ENCODE data around the gene FBXL14. TPM values are rescaled to one million over a fixed set of nuclear protein-coding genes. Genes with fewer than 3 reads are reported as not detected.

FBXL14 gene
- total RNA-seq, 2 donors from 2014 or later: 10.0 to 20.4 TPM

- peaks cover 45% of the 10 kb centered on the region for H3K27me3 Mint-ChIP-seq (ENCODE audit: insufficient read depth)
- WGBS, 2 experiments (ENCODE audit: insufficient coverage in 1 of 2, insufficient read length in 1 of 2): 98 to 100% methylated on average over 4 to 5 of the region's 5 CpGs
These were observed 29.2 kb downstream of the FBXL14 start for GRCh38 chr12:1565172-1565571.

DNA sequence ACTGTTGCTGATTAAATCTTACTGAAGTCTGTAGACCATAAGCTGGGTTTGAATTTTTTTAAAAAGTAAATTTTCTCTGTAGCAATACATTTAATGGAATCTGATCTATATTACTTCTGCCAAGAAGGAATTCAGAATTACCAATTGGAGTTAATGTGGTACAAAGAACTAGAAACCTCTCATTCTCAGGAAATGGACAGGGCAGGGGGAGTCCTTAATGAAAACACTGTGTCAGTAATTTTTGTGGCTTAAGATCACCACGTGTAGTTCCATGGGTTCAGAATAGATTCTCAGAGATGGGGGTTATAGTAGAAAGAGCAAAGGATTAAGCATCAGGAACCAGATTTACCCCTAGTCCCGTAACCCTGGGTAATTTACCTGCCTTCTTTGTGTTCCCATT lies 30.3 kb downstream of the FBXL14 start:
- H3K4me3 Mint-ChIP-seq: no peak overlapping the region
- Histone ChIP-seq H3K27me3 (ENCODE audit: control insufficient read depth, insufficient read depth, low read length, poor library complexity, severe bottlenecking) (peaks cover 22% of the 10 kb centered on the region), H3K9me3 (ENCODE audit: control insufficient read depth, low read length) (no peaks in the 10 kb centered on the region), H3K9ac (ENCODE audit: extremely low read depth, low read length, poor library complexity, severe bottlenecking) (no peak overlapping the region), H3K36me3 (ENCODE audit: control insufficient read depth, insufficient read depth, low read length) (no peaks in the 10 kb centered on the region), H3K27ac (ENCODE audit: low read depth, low read length) (no peak overlapping the region), H3K4me3 (ENCODE audit: low read length) (no peak overlapping the region), H3K4me1 (ENCODE audit: control insufficient read depth, insufficient read depth, low read length) (no peaks in the 10 kb centered on the region)
- peaks cover 19% of the 10 kb centered on the region for H3K4me1 Mint-ChIP-seq
- no peaks in the 10 kb centered on the region for H3K9me3 Mint-ChIP-seq
- DNase-seq: no peak
- WGBS, 2 experiments (ENCODE audit: insufficient coverage in 1 of 2, insufficient read length in 1 of 2): 88 to 100% methylated on average over 1 to 2 of the region's 2 CpGs
- no peak for TF ChIP-seq CTCF (conservative IDR thresholded peaks at IDR 0.05)
- no peak overlapping the region for H3K27ac Mint-ChIP-seq
- H3K27me3 Mint-ChIP-seq (ENCODE audit: insufficient read depth): peaks cover 34% of the 10 kb centered on the region
- no peaks in the 10 kb centered on the region for H3K36me3 Mint-ChIP-seq (ENCODE audit: low read depth)

More at GRCh38 chr12:1565172-1565571, 29.2 kb downstream of the FBXL14 start:
- Mint-ChIP-seq H3K27ac (no peak overlapping the region), H3K4me3 (no peak overlapping the region), H3K36me3 (ENCODE audit: low read depth) (no peaks in the 10 kb centered on the region), H3K4me1 (peaks cover 11% of the 10 kb centered on the region), H3K9me3 (no peaks in the 10 kb centered on the region)
- no peak for TF ChIP-seq CTCF (conservative IDR thresholded peaks at IDR 0.05)
- no peak for DNase-seq
- Histone ChIP-seq H3K4me1 (ENCODE audit: control insufficient read depth, insufficient read depth, low read length) (no peaks in the 10 kb centered on the region), H3K9me3 (ENCODE audit: control insufficient read depth, low read length) (no peaks in the 10 kb centered on the region), H3K27me3 (ENCODE audit: control insufficient read depth, insufficient read depth, low read length, poor library complexity, severe bottlenecking) (peaks cover 28% of the 10 kb centered on the region), H3K36me3 (ENCODE audit: control insufficient read depth, insufficient read depth, low read length) (no peaks in the 10 kb centered on the region), H3K4me3 (ENCODE audit: low read length) (no peak overlapping the region), H3K9ac (ENCODE audit: extremely low read depth, low read length, poor library complexity, severe bottlenecking) (no peak overlapping the region), H3K27ac (ENCODE audit: low read depth, low read length) (no peak overlapping the region)

GRCh38 chr12:1562813-1563407 lies 31.5 kb downstream of the FBXL14 start:
- peaks cover 19% of the 10 kb centered on the region for H3K4me1 Mint-ChIP-seq
- no peak overlapping the region for H3K4me3 Mint-ChIP-seq
- H3K27ac Mint-ChIP-seq: no peak overlapping the region
- H3K27me3 Mint-ChIP-seq (ENCODE audit: insufficient read depth): peaks cover 26% of the 10 kb centered on the region
- Histone ChIP-seq H3K9me3 (ENCODE audit: control insufficient read depth, low read length) (no peaks in the 10 kb centered on the region), H3K36me3 (ENCODE audit: control insufficient read depth, insufficient read depth, low read length) (no peaks in the 10 kb centered on the region), H3K27ac (ENCODE audit: low read depth, low read length) (no peak overlapping the region), H3K4me3 (ENCODE audit: low read length) (no peak overlapping the region), H3K4me1 (ENCODE audit: control insufficient read depth, insufficient read depth, low read length) (no peaks in the 10 kb centered on the region), H3K9ac (ENCODE audit: extremely low read depth, low read length, poor library complexity, severe bottlenecking) (no peak overlapping the region), H3K27me3 (ENCODE audit: control insufficient read depth, insufficient read depth, low read length, poor library complexity, severe bottlenecking) (peaks cover 14% of the 10 kb centered on the region)
- WGBS, 2 experiments (ENCODE audit: insufficient coverage in 1 of 2, insufficient read length in 1 of 2): 91 to 93% methylated on average over 18 of the region's 18 CpGs
- H3K36me3 Mint-ChIP-seq (ENCODE audit: low read depth): no peaks in the 10 kb centered on the region
- no peak for DNase-seq
- H3K9me3 Mint-ChIP-seq: no peaks in the 10 kb centered on the region
- TF ChIP-seq CTCF (conservative IDR thresholded peaks at IDR 0.05): no peak
